Neural progenitor cell (in vitro differentiated cells): ENCODE measurements around the gene KRT39. TPM values are rescaled to one million over a fixed set of nuclear protein-coding genes. Genes with fewer than 3 reads are reported as not detected.

Experiments
- DNase-seq: peaks from one replicate; pipeline ENCODE4 v3.0.0-alpha.2; 2016; ENCODE audit warnings: low spot score
- H2AFZ ChIP-seq: fragments of 200-600 bp; sonication (generic); replicated peaks from 2 replicates; pipeline ENCODE4 v1.6.1; 2016; ENCODE audit warnings: antibody characterized with exemption
- H3F3A ChIP-seq: fragments of 200-600 bp; sonication (generic); 2 replicates; pipeline ENCODE4 v1.6.1; 2016; ENCODE audit warnings: antibody characterized with exemption, low read depth
- H3K27ac ChIP-seq: fragments of 200-600 bp; sonication (generic); 2 replicates; pipeline ENCODE4 v1.5.1; 2016; ENCODE audit warnings: mild to moderate bottlenecking
- H3K27me3 ChIP-seq: fragments of 200-600 bp; sonication (generic); 2 replicates; pipeline ENCODE4 v1.6.1; 2016; ENCODE audit warnings: mild to moderate bottlenecking, moderate library complexity
- H3K36me3 ChIP-seq: fragments of 200-600 bp; sonication (generic); 2 replicates; pipeline ENCODE4 v1.5.1; 2016
- H3K4me1 ChIP-seq: fragments of 200-600 bp; sonication (generic); 2 replicates; pipeline ENCODE4 v1.6.1; 2016; ENCODE audit warnings: mixed run types
- H3K4me2 ChIP-seq: fragments of 200-600 bp; sonication (generic); 2 replicates; pipeline ENCODE4 v1.6.1; 2016
- H3K4me3 ChIP-seq: fragments of 200-600 bp; sonication (generic); 2 replicates; pipeline ENCODE4 v1.5.1; 2016
- H3K79me2 ChIP-seq: fragments of 200-600 bp; sonication (generic); 2 replicates; pipeline ENCODE4 v1.6.1; 2016; ENCODE audit warnings: low read depth
- H3K9ac ChIP-seq: fragments of 200-600 bp; sonication (generic); 2 replicates; pipeline ENCODE4 v1.6.1; 2016
- H3K9me3 ChIP-seq: fragments of 200-600 bp; sonication (generic); 2 replicates; pipeline ENCODE4 v1.5.1; 2016; ENCODE audit warnings: low read depth
- H4K20me1 ChIP-seq: fragments of 200-600 bp; sonication (generic); 2 replicates; pipeline ENCODE4 v1.6.1; 2016; ENCODE audit warnings: low read depth
- H3K27ac Mint-ChIP-seq: 3 replicates; pipeline ENCODE4 v1.8.0; 2021; ENCODE audit warnings: mixed read lengths
- H3K27me3 Mint-ChIP-seq: 2 replicates; pipeline ENCODE4 v1.8.0; 2022; ENCODE audit warnings: low read depth, mild to moderate bottlenecking, inconsistent platforms, moderate library complexity, mixed read lengths; ENCODE audit not compliant: insufficient read depth
- H3K36me3 Mint-ChIP-seq: 3 replicates; pipeline ENCODE4 v1.8.0; 2021; ENCODE audit warnings: mixed read lengths
- H3K4me1 Mint-ChIP-seq: 3 replicates; pipeline ENCODE4 v1.8.0; 2021; ENCODE audit warnings: mixed read lengths
- H3K4me3 Mint-ChIP-seq: 3 replicates; pipeline ENCODE4 v1.8.0; 2021; ENCODE audit warnings: mild to moderate bottlenecking, moderate library complexity, mixed read lengths
- H3K9me3 Mint-ChIP-seq: 3 replicates; pipeline ENCODE4 v1.8.0; 2020; ENCODE audit warnings: mixed read lengths
- CTCF ChIP-seq: fragments of 200-600 bp; sonication (generic); IDR thresholded peaks from 2 replicates; pipeline ENCODE4 v1.5.1; 2017; ENCODE audit warnings: antibody characterized with exemption, mild to moderate bottlenecking
- EZH2 ChIP-seq: fragments of 200-600 bp; sonication (generic); IDR thresholded peaks from 2 replicates; pipeline ENCODE4 v1.6.1; 2017; ENCODE audit warnings: antibody characterized with exemption, mild to moderate bottlenecking, moderate library complexity
- EZH2phosphoT487 ChIP-seq: fragments of 200-600 bp; sonication (generic); IDR thresholded peaks from 2 replicates; pipeline ENCODE4 v1.6.1; 2017; ENCODE audit warnings: antibody characterized with exemption
- total RNA-seq: library from RNA; depleted of rRNA; stranded (reverse); fragments of >200 nt; gene quantifications from 2 replicates; pipeline ENCODE4 v1.2.3, GENCODE V29; 2015; ENCODE audit warnings: low replicate concordance

KRT39 gene
- total RNA-seq, 1 donor from 2014 or later: not detected

- no peaks in the 10 kb centered on the region for H3F3A ChIP-seq
- H3K9ac ChIP-seq: no peak overlapping the region
- DNase-seq: no peak
- Mint-ChIP-seq H3K4me1 (no peaks in the 10 kb centered on the region), H3K27ac (no peak overlapping the region), H3K9me3 (no peaks in the 10 kb centered on the region), H3K27me3 (peaks cover 2% of the 10 kb centered on the region), H3K36me3 (no peaks in the 10 kb centered on the region), H3K4me3 (no peak overlapping the region)
- no peaks in the 10 kb centered on the region for H3K27me3 ChIP-seq
- peak overlapping the region; percentile 14 for H2AFZ ChIP-seq
- H3K4me2 ChIP-seq: no peak overlapping the region
- H3K4me3 ChIP-seq: no peak overlapping the region
- H3K79me2 ChIP-seq: no peaks in the 10 kb centered on the region
- no peak for TF ChIP-seq CTCF
- TF ChIP-seq EZH2: no peak
- TF ChIP-seq EZH2phosphoT487: no peak
- H3K36me3 ChIP-seq: no peaks in the 10 kb centered on the region
- no peak overlapping the region for H3K27ac ChIP-seq
- H4K20me1 ChIP-seq: no peaks in the 10 kb centered on the region
- H3K4me1 ChIP-seq: no peaks in the 10 kb centered on the region
- H3K9me3 ChIP-seq: no peaks in the 10 kb centered on the region
Measured at GRCh38 chr17:40916366-40916765, 50.4 kb downstream of the KRT39 start.

- no peak overlapping the region for H3K4me3 ChIP-seq
- H3K36me3 Mint-ChIP-seq: no peaks in the 10 kb centered on the region
- H3K4me2 ChIP-seq: no peak overlapping the region
- no peaks in the 10 kb centered on the region for H3K27me3 ChIP-seq
- TF ChIP-seq CTCF (no peak), EZH2 (no peak), EZH2phosphoT487 (no peak)
- no peak overlapping the region for H3K9ac ChIP-seq
- no peak for DNase-seq
- H4K20me1 ChIP-seq: no peaks in the 10 kb centered on the region
- H3K4me1 ChIP-seq: no peaks in the 10 kb centered on the region
- H3K9me3 Mint-ChIP-seq: no peaks in the 10 kb centered on the region
- no peak overlapping the region for H3K27ac Mint-ChIP-seq
- H2AFZ ChIP-seq: peak overlapping the region; percentile 14
- no peaks in the 10 kb centered on the region for H3K4me1 Mint-ChIP-seq
- no peak overlapping the region for H3K4me3 Mint-ChIP-seq
- H3K9me3 ChIP-seq: no peaks in the 10 kb centered on the region
- H3K27me3 Mint-ChIP-seq: no peaks in the 10 kb centered on the region
- H3K79me2 ChIP-seq: no peaks in the 10 kb centered on the region
- H3F3A ChIP-seq: no peaks in the 10 kb centered on the region
- no peak overlapping the region for H3K27ac ChIP-seq
- no peaks in the 10 kb centered on the region for H3K36me3 ChIP-seq
Measured at GRCh38 chr17:40915721-40916256, 51.0 kb downstream of the KRT39 start.

DNA sequence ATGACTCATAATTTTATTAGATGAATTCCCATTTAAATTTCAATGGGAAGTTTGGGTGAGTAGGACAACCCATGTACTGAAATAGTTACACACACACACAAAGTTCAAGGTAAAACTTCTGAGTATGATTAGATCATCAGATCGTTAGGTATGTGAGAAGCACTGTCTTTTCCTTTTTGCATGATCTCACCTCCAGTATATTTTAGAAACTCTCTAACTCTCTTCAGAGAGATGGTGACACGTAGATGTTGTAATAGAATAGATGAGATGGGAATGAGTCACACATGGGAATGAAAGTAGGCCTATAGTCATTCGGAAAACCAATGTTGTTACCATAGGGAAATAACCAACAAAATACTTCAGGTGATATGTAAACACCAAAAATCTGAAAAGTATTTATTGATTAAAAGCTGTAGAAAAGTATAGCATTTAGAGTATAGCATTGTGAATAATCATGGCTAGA lies 51.5 kb downstream of the KRT39 start:
- Histone ChIP-seq H3K79me2 (no peaks in the 10 kb centered on the region), H3K9ac (no peak overlapping the region), H2AFZ (no peak overlapping the region), H3F3A (no peaks in the 10 kb centered on the region), H3K27ac (no peak overlapping the region), H3K4me2 (no peak overlapping the region), H3K9me3 (no peaks in the 10 kb centered on the region), H4K20me1 (no peaks in the 10 kb centered on the region), H3K36me3 (no peaks in the 10 kb centered on the region), H3K4me3 (no peak overlapping the region), H3K27me3 (no peaks in the 10 kb centered on the region), H3K4me1 (peaks cover 6% of the 10 kb centered on the region)
- no peaks in the 10 kb centered on the region for H3K27me3 Mint-ChIP-seq
- TF ChIP-seq EZH2 (no peak), CTCF (no peak)
- no peak overlapping the region for H3K27ac Mint-ChIP-seq
- peaks cover under 1% of the 10 kb centered on the region for H3K4me1 Mint-ChIP-seq
- no peak for DNase-seq
- H3K4me3 Mint-ChIP-seq: no peak overlapping the region
- H3K36me3 Mint-ChIP-seq: no peaks in the 10 kb centered on the region
- no peaks in the 10 kb centered on the region for H3K9me3 Mint-ChIP-seq
